Astrocyte (in vitro differentiated cells and primary cell): Measurements from ENCODE around the gene MSH5. TPM values are rescaled to one million over a fixed set of nuclear protein-coding genes. Genes with fewer than 3 reads are reported as not detected.

ENCODE experiments used
- DNase-seq: peaks from one replicate; pipeline ENCODE4 v3.0.0-alpha.2; 2010; ENCODE audit warnings: low read depth
- FAIRE-seq: peaks from 2 replicates; lab custom pipeline; 2011; peaks lifted over from hg19 to GRCh38; lab: Jason Lieb, UNC
- H2AFZ ChIP-seq: 2 replicates; pipeline ENCODE4 v1.6.0; 2012; ENCODE audit warnings: low read depth, low read length, inconsistent platforms
- H3K27ac ChIP-seq: 2 replicates; pipeline ENCODE4 v1.5.1; 2011; ENCODE audit warnings: low read depth, low read length, inconsistent platforms
- H3K27me3 ChIP-seq: 2 replicates; pipeline ENCODE4 v1.6.0; 2011; ENCODE audit warnings: low read length, inconsistent platforms; ENCODE audit not compliant: insufficient read depth
- H3K36me3 ChIP-seq: 2 replicates; pipeline ENCODE4 v1.5.1; 2011; ENCODE audit warnings: low read length, inconsistent platforms; ENCODE audit not compliant: insufficient read depth
- H3K4me1 ChIP-seq: 2 replicates; pipeline ENCODE4 v1.5.1; 2011; ENCODE audit warnings: low read length, inconsistent platforms; ENCODE audit not compliant: insufficient read depth
- H3K4me2 ChIP-seq: 2 replicates; pipeline ENCODE4 v1.6.0; 2012; ENCODE audit warnings: low read length, inconsistent platforms
- H3K4me3 ChIP-seq: 2 replicates; pipeline ENCODE4 v1.5.1; 2011; ENCODE audit warnings: low read depth, mild to moderate bottlenecking, low read length, inconsistent platforms; ENCODE audit not compliant: insufficient read depth
- H3K79me2 ChIP-seq: 2 replicates; pipeline ENCODE4 v1.6.0; 2012; ENCODE audit warnings: mild to moderate bottlenecking, low read length, inconsistent platforms; ENCODE audit not compliant: insufficient read depth
- H3K9ac ChIP-seq: 2 replicates; pipeline ENCODE4 v1.6.0; 2012; ENCODE audit warnings: mild to moderate bottlenecking, low read length, inconsistent platforms
- H3K9me3 ChIP-seq: 2 replicates; pipeline ENCODE4 v1.5.1; 2012; ENCODE audit warnings: low read depth, mild to moderate bottlenecking, low read length, inconsistent platforms; ENCODE audit not compliant: insufficient read depth
- H4K20me1 ChIP-seq: 2 replicates; pipeline ENCODE4 v1.6.0; 2012; ENCODE audit warnings: low read length, inconsistent platforms; ENCODE audit not compliant: insufficient read depth
- H3K27ac Mint-ChIP-seq: one replicate; pipeline ENCODE4 v1.8.0; 2021; ENCODE audit warnings: mild to moderate bottlenecking, mixed read lengths; ENCODE audit not compliant: unreplicated experiment
- H3K27me3 Mint-ChIP-seq: one replicate; pipeline ENCODE4 v1.8.0; 2021; ENCODE audit warnings: low read depth, mixed read lengths; ENCODE audit not compliant: unreplicated experiment
- H3K36me3 Mint-ChIP-seq: one replicate; pipeline ENCODE4 v1.8.0; 2021; ENCODE audit warnings: low read depth, mixed read lengths; ENCODE audit not compliant: unreplicated experiment
- H3K4me1 Mint-ChIP-seq: one replicate; pipeline ENCODE4 v1.8.0; 2021; ENCODE audit warnings: low read depth, mixed read lengths; ENCODE audit not compliant: unreplicated experiment
- H3K4me3 Mint-ChIP-seq: one replicate; pipeline ENCODE4 v1.8.0; 2021; ENCODE audit warnings: mild to moderate bottlenecking, moderate library complexity, mixed read lengths; ENCODE audit not compliant: unreplicated experiment
- H3K9me3 Mint-ChIP-seq: one replicate; pipeline ENCODE4 v1.8.0; 2021; ENCODE audit warnings: mild to moderate bottlenecking, mixed read lengths; ENCODE audit not compliant: unreplicated experiment
- CTCF ChIP-seq: IDR thresholded peaks from 2 replicates; pipeline ENCODE4 v1.5.1; 2011; ENCODE audit warnings: low read depth, mild to moderate bottlenecking, inconsistent platforms, low read length, moderate library complexity; ENCODE audit not compliant: insufficient read depth
- EZH2 ChIP-seq: IDR thresholded peaks from 2 replicates; pipeline ENCODE4 v1.6.1; 2012; ENCODE audit warnings: mild to moderate bottlenecking, low read length, inconsistent platforms; ENCODE audit not compliant: insufficient read depth
- total RNA-seq: library from RNA; stranded (reverse); gene quantifications from 2 replicates; pipeline ENCODE4 v1.2.1, GENCODE V29; 2021

MSH5 gene
- total RNA-seq, 1 donor from 2014 or later: 6.8 TPM

- H3K4me3 Mint-ChIP-seq: peak within 1 kb of the TSS; percentile 90
- peak within 1 kb of the TSS; percentile 77 for H3K27ac ChIP-seq
- peak within 1 kb of the TSS; percentile 77 for H2AFZ ChIP-seq
- H3K4me1 ChIP-seq: peaks cover 24% of the 10 kb centered on the region
- FAIRE-seq (no peak), DNase-seq (no peak)
- H3K36me3 ChIP-seq: peaks cover 36% of the 10 kb centered on the region
- peaks cover 34% of the 10 kb centered on the region for H3K36me3 Mint-ChIP-seq
- H3K4me1 Mint-ChIP-seq: peaks cover 23% of the 10 kb centered on the region
- no peaks in the 10 kb centered on the region for H3K27me3 ChIP-seq
- H3K9me3 Mint-ChIP-seq: no peaks in the 10 kb centered on the region
- H4K20me1 ChIP-seq: peaks cover 52% of the 10 kb centered on the region
- TF ChIP-seq CTCF (peak; percentile 44), EZH2 (no peak)
- H3K4me2 ChIP-seq: peak within 1 kb of the TSS; percentile 96
- H3K9me3 ChIP-seq: no peaks in the 10 kb centered on the region
- H3K9ac ChIP-seq: peak within 1 kb of the TSS; percentile 88
- no peaks in the 10 kb centered on the region for H3K27me3 Mint-ChIP-seq
- H3K27ac Mint-ChIP-seq: peak within 1 kb of the TSS; percentile 87
- H3K4me3 ChIP-seq: peak within 1 kb of the TSS; percentile 86
- peaks cover 27% of the 10 kb centered on the region for H3K79me2 ChIP-seq
Observed at GRCh38 chr6:31728767-31729514, 10.9 kb upstream of the MSH5 start, which contains the start of gene DDAH2. Gene DDAH2 (minus strand): TSS chr6:31729299. CDS start chr6:31729161, 138 bp downstream.

GRCh38 chr6:31729515-31729978 is 10.3 kb upstream of the MSH5 start:
- Histone ChIP-seq H3K4me1 (peaks cover 29% of the 10 kb centered on the region), H3K4me3 (peak overlapping the region; percentile 86), H3K36me3 (peaks cover 39% of the 10 kb centered on the region), H3K9me3 (no peaks in the 10 kb centered on the region), H4K20me1 (peaks cover 58% of the 10 kb centered on the region), H3K9ac (peak overlapping the region; percentile 88), H3K79me2 (peaks cover 33% of the 10 kb centered on the region), H3K4me2 (peak overlapping the region; percentile 96), H3K27me3 (no peaks in the 10 kb centered on the region), H3K27ac (peak overlapping the region; percentile 77), H2AFZ (peak overlapping the region; percentile 77)
- peaks cover 23% of the 10 kb centered on the region for H3K4me1 Mint-ChIP-seq
- FAIRE-seq (no peak), DNase-seq (peak; percentile 70)
- TF ChIP-seq CTCF: no peak
- TF ChIP-seq EZH2: no peak
- peak overlapping the region; percentile 90 for H3K4me3 Mint-ChIP-seq
- H3K27ac Mint-ChIP-seq: peak overlapping the region; percentile 87
- no peaks in the 10 kb centered on the region for H3K9me3 Mint-ChIP-seq
- no peaks in the 10 kb centered on the region for H3K27me3 Mint-ChIP-seq
- peaks cover 29% of the 10 kb centered on the region for H3K36me3 Mint-ChIP-seq
